Activated CD4-positive, alpha-beta T cell treated with anti-CD3 and anti-CD28 coated beads for 36 hours (primary cell): Measurements from ENCODE around the gene COL6A2. TPM values are rescaled to one million over a fixed set of nuclear protein-coding genes. Genes with fewer than 3 reads are reported as not detected.

ENCODE experiments used
- ATAC-seq: fragments of 200-7000 bp; cut with Tn5 transposase; one replicate; pipeline ENCODE4 v1.10.0; 2021; ENCODE audit warnings: mild to moderate bottlenecking, moderate library complexity
- CTCF ChIA-PET: fragments of 350-600 bp; sonication (Branson Sonifier 250); formaldehyde crosslinking; loops from one replicate; lab custom pipeline; 2021; ENCODE audit warnings: antibody characterized with exemption; lab: Charles Lee
- POLR2A ChIA-PET: fragments of 350-600 bp; sonication (Branson Sonifier 250); formaldehyde crosslinking; loops from one replicate; lab custom pipeline; 2021; ENCODE audit warnings: antibody characterized with exemption, inconsistent platforms; lab: Charles Lee
- DNase-seq: peaks from one replicate; pipeline ENCODE4 v3.0.0-alpha.2; 2020
- H3K27ac Mint-ChIP-seq: one replicate; pipeline ENCODE4 v1.8.0; 2021; ENCODE audit warnings: mixed read lengths
- H3K27me3 Mint-ChIP-seq: one replicate; pipeline ENCODE4 v1.8.0; 2021; ENCODE audit warnings: mixed read lengths
- H3K36me3 Mint-ChIP-seq: one replicate; pipeline ENCODE4 v1.8.0; 2021; ENCODE audit warnings: low read depth, mixed read lengths
- H3K4me1 Mint-ChIP-seq: one replicate; pipeline ENCODE4 v1.8.0; 2021; ENCODE audit warnings: mixed read lengths
- H3K4me3 Mint-ChIP-seq: one replicate; pipeline ENCODE4 v1.8.0; 2021; ENCODE audit warnings: mild to moderate bottlenecking, moderate library complexity, mixed read lengths
- H3K9me3 Mint-ChIP-seq: one replicate; pipeline ENCODE4 v1.8.0; 2021; ENCODE audit warnings: low read depth, mixed read lengths
- intact Hi-C, 2 experiments: fragments of 100-400 bp; cut with DNase I in 1 of 2; cut with micrococcal nuclease in 1 of 2; formaldehyde crosslinking; loops; one replicate each; pipeline versions ENCODE4 v1.14.2 to v1.15.1; 2022 to 2024; cut with DNase I, micrococcal nuclease
- total RNA-seq, 2 experiments: library from RNA; stranded (reverse); gene quantifications; one replicate each; pipeline ENCODE4 v1.2.3, GENCODE V29; 2021

COL6A2 gene
- total RNA-seq, 2 experiments from 2014 or later, result 3.3 to 3.4 TPM

GRCh38 chr21:46120301-46121285 lies 22.7 kb downstream of the COL6A2 start:
- CTCF ChIA-PET, result interaction anchor here (0.6 kb wide), 1 partner anchor 107 kb away, joined by 3 read pairs; no protein-coding TSS in a partner anchor
- Mint-ChIP-seq H3K27me3 (no peaks in the 10 kb centered on the region), H3K27ac (no peak overlapping the region), H3K36me3 (peaks cover 1% of the 10 kb centered on the region), H3K4me3 (no peak overlapping the region), H3K4me1 (no peaks in the 10 kb centered on the region), H3K9me3 (no peaks in the 10 kb centered on the region)
- ATAC-seq, result no peak
- peak; percentile 2 for DNase-seq
- intact Hi-C loops, result no loop called here
- POLR2A ChIA-PET, result no interaction called here

- ChIA-PET CTCF (interaction anchor here (0.6 kb wide), 1 partner anchor 108 kb away, joined by 3 read pairs; no protein-coding TSS in a partner anchor), POLR2A (no interaction called here)
- no peak overlapping the region for H3K27ac Mint-ChIP-seq
- H3K9me3 Mint-ChIP-seq, result no peaks in the 10 kb centered on the region
- H3K4me3 Mint-ChIP-seq, result no peak overlapping the region
- intact Hi-C loops, result no loop called here
- peaks cover 1% of the 10 kb centered on the region for H3K36me3 Mint-ChIP-seq
- no peak for ATAC-seq
- no peaks in the 10 kb centered on the region for H3K4me1 Mint-ChIP-seq
- H3K27me3 Mint-ChIP-seq, result no peaks in the 10 kb centered on the region
- peak; percentile 3 for DNase-seq
Measured at GRCh38 chr21:46121286-46122221, 23.6 kb downstream of the COL6A2 start.

- intact Hi-C loops, result no loop called here
- ChIA-PET POLR2A (no interaction called here), CTCF (no interaction called here)
- no peak overlapping the region for H3K27ac Mint-ChIP-seq
- DNase-seq (peak; percentile 1), ATAC-seq (no peak)
- no peaks in the 10 kb centered on the region for H3K27me3 Mint-ChIP-seq
- no peaks in the 10 kb centered on the region for H3K4me1 Mint-ChIP-seq
- H3K36me3 Mint-ChIP-seq, result no peaks in the 10 kb centered on the region
- H3K9me3 Mint-ChIP-seq, result no peaks in the 10 kb centered on the region
- H3K4me3 Mint-ChIP-seq, result no peak overlapping the region
Measured at GRCh38 chr21:46122237-46122671, 24.3 kb downstream of the COL6A2 start.

GRCh38 chr21:46122758-46123683 lies 25.1 kb downstream of the COL6A2 start:
- ChIA-PET CTCF (no interaction called here), POLR2A (no interaction called here)
- Mint-ChIP-seq H3K27ac (no peak overlapping the region), H3K9me3 (no peaks in the 10 kb centered on the region), H3K36me3 (no peaks in the 10 kb centered on the region), H3K4me3 (no peak overlapping the region), H3K4me1 (no peaks in the 10 kb centered on the region), H3K27me3 (no peaks in the 10 kb centered on the region)
- ATAC-seq (no peak), DNase-seq (peak; percentile 2)
- intact Hi-C loops, result no loop called here

GRCh38 chr21:46124083-46124925 lies 26.4 kb downstream of the COL6A2 start:
- H3K4me1 Mint-ChIP-seq, result no peaks in the 10 kb centered on the region
- H3K9me3 Mint-ChIP-seq, result no peaks in the 10 kb centered on the region
- ChIA-PET POLR2A (no interaction called here), CTCF (interaction anchor here (0.6 kb wide), 1 partner anchor 339 kb away, joined by 3 read pairs; no protein-coding TSS in a partner anchor)
- ATAC-seq, result no peak
- H3K27ac Mint-ChIP-seq, result no peak overlapping the region
- no peak overlapping the region for H3K4me3 Mint-ChIP-seq
- no peaks in the 10 kb centered on the region for H3K27me3 Mint-ChIP-seq
- no peak for DNase-seq
- intact Hi-C loops, result no loop called here
- no peaks in the 10 kb centered on the region for H3K36me3 Mint-ChIP-seq

- DNase-seq, result peak; percentile 2
- ChIA-PET POLR2A (no interaction called here), CTCF (interaction anchor here (0.6 kb wide), 1 partner anchor 429 kb away, joined by 3 read pairs; no protein-coding TSS in a partner anchor)
- Mint-ChIP-seq H3K4me1 (no peaks in the 10 kb centered on the region), H3K27ac (no peak overlapping the region), H3K9me3 (no peaks in the 10 kb centered on the region), H3K4me3 (no peak overlapping the region), H3K27me3 (no peaks in the 10 kb centered on the region), H3K36me3 (no peaks in the 10 kb centered on the region)
- ATAC-seq, result no peak
- intact Hi-C loops, result no loop called here
Measured at GRCh38 chr21:46124926-46125845, 27.3 kb downstream of the COL6A2 start.

- no peaks in the 10 kb centered on the region for H3K9me3 Mint-ChIP-seq
- H3K27ac Mint-ChIP-seq, result no peak overlapping the region
- intact Hi-C loops, result no loop called here
- H3K4me3 Mint-ChIP-seq, result no peak overlapping the region
- no peaks in the 10 kb centered on the region for H3K36me3 Mint-ChIP-seq
- no peak for ATAC-seq
- no peaks in the 10 kb centered on the region for H3K4me1 Mint-ChIP-seq
- DNase-seq, result peak; percentile 1
- ChIA-PET CTCF (interaction anchor here (0.6 kb wide), 1 partner anchor 428 kb away, joined by 3 read pairs; no protein-coding TSS in a partner anchor), POLR2A (no interaction called here)
- H3K27me3 Mint-ChIP-seq, result no peaks in the 10 kb centered on the region
Measured at GRCh38 chr21:46125846-46126301, 28.0 kb downstream of the COL6A2 start.

GRCh38 chr21:46126309-46127238 lies 28.7 kb downstream of the COL6A2 start:
- Mint-ChIP-seq H3K4me3 (no peak overlapping the region), H3K4me1 (no peaks in the 10 kb centered on the region), H3K27ac (no peak overlapping the region), H3K27me3 (no peaks in the 10 kb centered on the region), H3K9me3 (no peaks in the 10 kb centered on the region), H3K36me3 (no peaks in the 10 kb centered on the region)
- ChIA-PET CTCF (no interaction called here), POLR2A (no interaction called here)
- DNase-seq (peak; percentile 2), ATAC-seq (no peak)
- intact Hi-C loops, result no loop called here
